Inflammatory macrophage treated with lipopolysaccharide for 4 hours (primary cell): ENCODE measurements around the gene SGMS1.

Experiments
- DNase-seq: peaks from one replicate; pipeline ENCODE4 v3.0.0-alpha.2; 2020

Gene SGMS1

GRCh38 chr10:50322077-50322476 is 301.7 kb downstream of the SGMS1 start:
- DNase-seq: peak; percentile 88

- DNase-seq: no peak
Measured at GRCh38 chr10:50318129-50318528, 305.6 kb downstream of the SGMS1 start.

DNA sequence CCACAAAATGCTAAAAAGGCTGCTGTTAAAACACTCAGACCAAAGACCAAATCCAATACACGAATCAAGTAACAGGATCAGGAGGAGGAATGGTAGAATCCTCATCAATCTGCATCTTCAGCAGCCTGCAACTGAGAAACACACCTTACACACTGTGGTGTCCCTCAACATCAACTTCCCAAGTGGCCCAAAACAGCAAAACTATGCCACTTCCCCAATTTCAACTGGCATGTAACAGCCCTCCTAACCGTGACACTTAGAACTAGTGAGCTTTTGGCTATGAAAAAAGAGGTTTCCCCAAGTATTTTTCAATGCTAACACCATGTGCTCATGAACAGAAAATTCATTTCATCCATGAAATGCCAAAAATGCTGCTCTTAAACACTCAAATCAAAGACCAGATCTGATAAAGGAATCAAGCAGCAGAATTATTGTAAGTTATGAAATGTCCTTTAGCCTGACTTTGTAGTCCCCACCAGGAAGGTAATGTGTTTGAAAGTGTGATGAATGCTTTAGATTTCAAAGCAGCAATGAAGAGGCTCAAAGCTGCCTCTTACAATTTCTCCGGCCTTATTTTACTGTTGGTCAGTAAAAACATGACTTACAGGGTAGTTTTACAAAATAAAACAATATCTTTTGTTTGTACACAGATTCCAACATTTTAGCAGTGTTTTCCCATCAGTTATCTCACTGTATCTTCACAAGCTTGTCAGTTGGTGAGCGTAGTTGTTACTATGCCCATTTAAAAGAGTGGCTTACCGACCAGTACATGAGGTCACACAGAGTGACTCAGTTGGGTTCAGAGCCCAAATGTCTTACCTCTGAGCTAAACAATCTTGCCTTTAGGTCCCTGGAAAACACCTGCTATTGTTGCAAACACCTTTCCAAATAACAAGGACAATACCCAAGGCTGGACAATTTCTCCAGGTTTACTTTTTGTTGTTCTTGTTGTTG is 306.8 kb downstream of the SGMS1 start:
- DNase-seq: no peak

GRCh38 chr10:50316174-50316573 is 307.6 kb downstream of the SGMS1 start:
- no peak for DNase-seq

DNA sequence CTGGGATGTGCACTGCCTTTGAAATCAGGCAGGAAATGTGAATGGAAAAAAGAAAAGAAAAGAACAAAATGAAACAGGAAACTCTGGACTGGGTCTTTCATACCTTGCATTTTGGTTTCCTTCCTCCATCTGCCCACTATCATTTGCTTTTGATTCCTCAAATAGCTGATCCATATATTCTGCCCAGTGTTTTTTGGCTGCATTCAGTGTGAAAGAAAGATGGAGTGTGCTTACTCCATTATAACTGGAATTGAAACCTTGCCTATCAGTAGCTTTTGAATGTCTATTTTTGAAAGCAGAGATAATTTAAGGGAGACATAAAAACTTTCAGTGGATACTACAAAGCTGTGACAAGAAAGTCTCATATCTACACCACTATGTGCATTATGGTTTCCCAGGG is 308.3 kb downstream of the SGMS1 start:
- DNase-seq: no peak

DNA sequence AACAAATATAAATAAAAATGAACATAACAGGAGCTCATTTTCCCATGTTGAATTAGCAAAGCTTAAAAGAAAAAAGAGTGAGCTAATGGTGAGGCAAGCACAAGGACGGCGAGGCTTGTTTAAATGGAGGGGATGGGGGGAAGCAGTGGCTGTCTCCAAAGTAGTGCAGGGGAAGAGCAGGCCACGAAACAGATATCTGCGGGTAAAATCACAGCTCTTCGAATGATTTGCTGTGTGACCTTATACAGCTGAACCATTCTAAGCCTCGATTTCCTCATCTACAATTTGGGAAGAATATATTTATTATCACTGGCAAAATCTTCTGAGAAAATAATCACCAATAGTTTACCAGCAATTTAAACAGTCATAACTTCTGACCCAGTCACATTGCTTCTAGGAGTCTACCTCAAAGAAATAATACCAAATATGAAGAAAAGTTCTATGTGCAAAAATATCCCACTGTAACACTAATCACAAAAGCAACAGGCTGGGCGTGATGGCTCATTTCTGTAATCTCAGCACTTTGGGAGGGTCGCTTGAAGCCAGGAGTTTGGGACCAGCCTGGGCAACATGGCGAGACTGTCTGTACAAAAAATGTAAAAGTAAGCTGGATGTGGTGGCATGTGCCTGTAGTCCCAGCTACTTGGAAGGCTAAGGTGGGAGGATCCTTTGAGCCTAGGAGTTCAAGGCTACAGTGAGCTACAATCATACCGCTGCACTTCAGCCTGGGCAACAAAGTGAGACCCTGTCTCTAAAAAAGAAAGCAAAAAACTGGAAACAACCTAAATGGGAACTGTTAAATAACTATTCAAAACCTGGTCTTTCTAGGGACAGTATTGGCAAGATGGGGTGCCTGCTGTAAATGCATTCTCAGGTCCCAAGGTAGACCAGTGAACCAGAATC is 309.3 kb downstream of the SGMS1 start:
- DNase-seq: no peak

GRCh38 chr10:50312464-50313437 is 311.0 kb downstream of the SGMS1 start:
- peak; percentile 62 for DNase-seq

DNA sequence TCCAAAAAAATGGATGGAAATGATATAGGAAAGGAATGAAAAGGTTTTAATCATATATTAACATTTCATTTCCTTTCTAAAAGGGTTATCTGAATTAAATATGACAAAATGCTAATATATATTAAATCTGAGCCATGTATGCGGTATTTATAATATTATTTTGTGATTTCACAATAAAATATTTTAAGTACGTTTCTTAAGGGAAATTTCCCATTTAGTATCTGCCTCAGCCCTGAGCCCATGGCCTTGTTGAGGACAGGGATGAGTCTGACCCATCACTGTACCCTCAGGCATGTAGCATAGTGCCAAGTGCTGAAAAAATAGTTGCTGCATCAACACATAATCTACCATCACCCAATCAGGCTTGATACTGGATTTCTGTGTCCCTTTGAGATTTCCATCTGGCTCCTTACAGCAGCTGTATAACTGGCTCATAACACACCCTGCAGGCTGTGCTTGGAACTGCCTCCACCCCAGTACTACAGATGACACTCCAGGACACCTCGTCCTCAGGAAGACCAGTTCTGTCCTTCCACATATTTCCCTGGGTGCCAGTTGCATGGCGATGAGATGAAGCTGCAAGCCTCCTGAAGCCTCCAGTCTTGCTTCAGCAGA is 313.1 kb downstream of the SGMS1 start:
- peak; percentile 42 for DNase-seq

- DNase-seq: no peak
Measured at GRCh38 chr10:50309342-50309741, 314.4 kb downstream of the SGMS1 start.

- DNase-seq: no peak
Measured at GRCh38 chr10:50304660-50305059, 319.1 kb downstream of the SGMS1 start.

GRCh38 chr10:50299948-50300669 is 323.6 kb downstream of the SGMS1 start:
- no peak for DNase-seq

GRCh38 chr10:50295367-50295766 is 328.4 kb downstream of the SGMS1 start:
- DNase-seq: no peak

DNA sequence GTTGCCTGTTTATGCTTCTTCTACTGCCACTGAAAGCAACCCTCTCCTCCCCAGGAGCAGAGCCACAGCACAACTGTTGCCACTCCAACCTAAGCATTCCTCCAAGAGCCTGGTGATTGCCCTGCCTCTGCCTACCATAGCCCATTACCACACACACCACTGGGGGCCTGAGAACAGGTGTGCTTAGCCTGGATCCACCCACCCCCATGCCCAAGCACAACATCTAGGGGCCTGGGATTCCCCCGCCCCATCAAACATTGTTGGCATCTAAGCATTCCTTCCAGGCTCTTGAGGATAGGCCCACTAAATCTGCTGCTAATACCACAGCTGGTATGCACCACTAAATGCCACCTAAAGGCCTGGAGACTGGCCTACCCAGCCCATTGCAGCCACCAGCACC is 329.2 kb downstream of the SGMS1 start:
- DNase-seq: no peak

DNA sequence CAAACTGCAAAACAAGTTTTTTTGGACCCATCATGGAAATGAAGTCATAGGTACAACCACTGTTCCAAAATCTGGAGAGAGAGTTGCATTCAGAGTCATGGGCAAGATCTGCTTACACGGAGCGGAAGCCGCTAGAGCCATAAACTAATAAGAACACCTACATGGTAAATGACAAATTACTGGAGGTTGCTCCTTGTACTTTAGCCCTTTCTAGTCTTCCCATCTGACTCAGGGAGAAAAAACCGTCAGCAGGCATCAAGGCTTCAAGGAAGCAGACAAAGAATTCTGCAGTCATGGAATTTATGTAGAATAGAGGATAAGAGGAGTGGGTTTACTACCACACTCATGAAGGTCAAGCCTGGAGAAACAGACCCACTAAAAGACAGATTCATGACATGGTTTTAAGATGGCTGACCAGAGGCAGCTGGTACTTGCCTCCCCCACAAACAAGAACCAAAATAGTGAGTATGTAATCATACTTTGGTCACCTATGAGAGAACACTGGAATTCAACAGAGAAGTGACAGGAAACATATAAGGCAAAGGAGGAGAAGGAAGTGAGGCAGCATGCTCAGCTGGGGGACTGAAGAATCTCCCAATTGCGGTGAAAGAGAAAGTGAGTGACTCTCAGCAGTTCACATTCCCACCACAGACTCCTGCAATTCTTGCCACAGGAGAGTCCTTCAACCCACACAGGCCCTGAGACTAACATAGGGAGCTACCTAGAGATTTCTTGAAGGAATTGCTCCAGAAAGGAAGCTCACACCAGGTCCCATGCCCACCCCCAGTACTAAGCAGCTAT is 330.0 kb downstream of the SGMS1 start:
- peak; percentile 66 for DNase-seq

- DNase-seq: peak; percentile 5
Measured at GRCh38 chr10:50291261-50291850, 332.4 kb downstream of the SGMS1 start.

- DNase-seq: no peak
Measured at GRCh38 chr10:50289196-50289595, 334.6 kb downstream of the SGMS1 start.

DNA sequence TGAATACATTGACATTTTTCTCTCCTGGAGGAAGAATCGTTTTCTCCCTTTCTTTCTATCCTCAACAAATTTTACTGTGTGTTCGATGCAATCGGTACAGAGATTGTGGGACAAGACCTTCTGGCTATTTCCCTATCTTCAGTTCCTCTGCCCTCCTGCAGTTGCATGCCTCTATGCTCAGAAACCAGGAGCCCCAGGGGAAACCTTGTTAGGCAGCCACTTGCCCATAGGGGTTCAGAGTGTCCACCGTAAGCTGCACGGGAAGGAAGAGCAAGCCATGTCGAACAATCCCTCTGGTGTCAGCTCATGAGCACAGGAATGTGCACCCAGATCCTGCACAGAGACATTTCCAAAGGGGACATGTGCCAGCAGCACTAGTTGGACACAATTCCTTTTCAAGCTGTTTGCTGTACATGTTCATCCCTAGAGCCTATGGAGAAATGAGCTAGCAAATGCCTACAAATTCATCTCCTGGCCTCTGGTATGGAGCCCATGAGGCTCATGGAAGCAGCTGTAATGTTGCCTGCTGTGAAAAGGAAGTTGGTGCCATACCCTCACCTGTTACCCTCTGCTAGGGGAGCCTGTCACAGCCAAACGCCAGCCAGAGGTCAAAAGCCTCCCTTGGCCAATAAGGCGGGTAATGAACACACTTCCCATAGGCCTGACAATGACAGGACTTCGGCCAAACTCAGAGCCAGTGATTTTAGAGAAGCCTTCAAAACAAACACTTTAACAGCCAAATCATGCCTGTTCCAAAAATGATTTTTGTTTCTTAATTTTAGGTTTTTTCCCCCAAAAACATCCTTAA is 336.6 kb downstream of the SGMS1 start:
- DNase-seq: no peak

- peak; percentile 32 for DNase-seq
Measured at GRCh38 chr10:50286517-50286916, 337.2 kb downstream of the SGMS1 start.

DNA sequence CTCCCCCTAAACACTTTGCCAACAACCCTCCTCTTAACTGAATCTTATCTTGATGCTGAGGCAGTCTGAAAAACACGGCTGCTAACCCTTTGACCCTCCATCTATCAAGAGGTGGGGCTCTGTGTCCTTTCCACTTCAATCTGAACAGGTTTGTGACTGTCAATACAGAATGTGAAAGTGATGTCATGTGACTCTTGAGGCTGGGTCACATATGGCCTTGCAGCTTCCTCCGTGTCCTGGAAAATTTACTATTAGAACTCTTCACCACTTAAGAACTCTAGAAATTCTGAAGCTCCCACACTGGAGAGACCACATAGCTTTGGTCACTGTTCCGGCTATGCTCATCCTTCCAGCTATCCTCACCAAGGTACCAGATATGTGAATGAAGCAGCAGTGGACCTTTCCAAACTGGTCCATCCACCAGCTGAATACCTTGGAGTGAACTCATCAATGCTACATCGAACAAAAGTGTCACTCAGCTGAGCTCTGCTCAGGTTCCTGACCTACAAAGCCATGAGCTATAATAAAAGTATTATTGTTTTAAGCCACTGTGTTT is 341.7 kb downstream of the SGMS1 start:
- no peak for DNase-seq
